HG03280 (cell line): ENCODE data around the gene PALM.
"Not testable (repeated sequence)": the region's sequence is repeated elsewhere in the genome, so short reads cannot be mapped to it uniquely, and the experiment has no call there.

Source experiments
- ATAC-seq: cut with Tn5 transposase; IDR thresholded peaks from one replicate; pipeline ENCODE4 v1.9.1; 2021; ENCODE audit warnings: mild to moderate bottlenecking, moderate library complexity; ENCODE audit not compliant: unreplicated experiment

The PALM gene, protein sequence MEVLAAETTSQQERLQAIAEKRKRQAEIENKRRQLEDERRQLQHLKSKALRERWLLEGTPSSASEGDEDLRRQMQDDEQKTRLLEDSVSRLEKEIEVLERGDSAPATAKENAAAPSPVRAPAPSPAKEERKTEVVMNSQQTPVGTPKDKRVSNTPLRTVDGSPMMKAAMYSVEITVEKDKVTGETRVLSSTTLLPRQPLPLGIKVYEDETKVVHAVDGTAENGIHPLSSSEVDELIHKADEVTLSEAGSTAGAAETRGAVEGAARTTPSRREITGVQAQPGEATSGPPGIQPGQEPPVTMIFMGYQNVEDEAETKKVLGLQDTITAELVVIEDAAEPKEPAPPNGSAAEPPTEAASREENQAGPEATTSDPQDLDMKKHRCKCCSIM

GRCh38 chr19:708154-709143 is at the start of gene PALM:
Gene PALM (plus strand): TSS chr19:708935. CDS start chr19:709147, 212 bp downstream.
- ATAC-seq, result no peak

GRCh38 chr19:660793-661426 is 47.8 kb upstream of the PALM start:
- ATAC-seq, result no peak

GRCh38 chr19:661427-662196 is 47.1 kb upstream of the PALM start:
- ATAC-seq, result no peak

DNA sequence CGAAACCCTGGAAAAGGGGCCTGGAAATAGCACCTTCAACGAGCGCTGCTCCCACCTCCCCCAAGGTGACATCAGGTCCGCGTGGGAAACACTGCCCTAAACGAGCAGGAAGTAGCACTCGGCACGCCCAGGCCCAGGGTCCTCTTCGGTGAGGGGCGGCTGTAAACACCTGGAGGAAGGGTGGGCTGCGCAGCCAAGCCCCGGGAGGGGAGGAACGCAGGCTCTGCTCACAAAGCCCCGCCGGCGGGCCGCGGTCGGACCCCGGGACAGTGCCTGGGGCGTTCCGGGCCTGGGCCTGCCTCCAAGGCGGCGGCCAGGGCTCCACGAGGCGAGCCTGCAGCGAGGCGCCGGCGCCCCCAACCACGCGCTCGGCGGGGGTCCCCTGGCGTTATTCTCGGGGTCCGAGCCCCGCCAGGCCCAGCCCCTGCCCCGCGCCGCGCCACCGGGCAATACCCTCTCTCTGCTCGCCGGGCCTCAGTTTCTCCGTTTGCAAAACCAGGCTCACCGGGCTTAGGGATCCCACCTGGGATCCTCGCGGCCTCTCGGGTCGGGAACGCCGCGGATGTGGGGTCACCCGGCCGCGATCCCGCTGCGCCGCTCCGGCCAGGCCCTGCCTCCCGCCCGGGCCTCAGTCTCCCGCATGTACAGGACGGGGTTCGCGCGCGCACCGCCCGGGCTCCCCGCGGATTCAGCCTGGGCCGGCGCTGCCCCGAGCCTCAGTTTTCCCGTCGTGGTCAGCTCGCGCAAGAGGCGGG is 46.4 kb upstream of the PALM start:
- ATAC-seq, result peak; percentile 10

DNA sequence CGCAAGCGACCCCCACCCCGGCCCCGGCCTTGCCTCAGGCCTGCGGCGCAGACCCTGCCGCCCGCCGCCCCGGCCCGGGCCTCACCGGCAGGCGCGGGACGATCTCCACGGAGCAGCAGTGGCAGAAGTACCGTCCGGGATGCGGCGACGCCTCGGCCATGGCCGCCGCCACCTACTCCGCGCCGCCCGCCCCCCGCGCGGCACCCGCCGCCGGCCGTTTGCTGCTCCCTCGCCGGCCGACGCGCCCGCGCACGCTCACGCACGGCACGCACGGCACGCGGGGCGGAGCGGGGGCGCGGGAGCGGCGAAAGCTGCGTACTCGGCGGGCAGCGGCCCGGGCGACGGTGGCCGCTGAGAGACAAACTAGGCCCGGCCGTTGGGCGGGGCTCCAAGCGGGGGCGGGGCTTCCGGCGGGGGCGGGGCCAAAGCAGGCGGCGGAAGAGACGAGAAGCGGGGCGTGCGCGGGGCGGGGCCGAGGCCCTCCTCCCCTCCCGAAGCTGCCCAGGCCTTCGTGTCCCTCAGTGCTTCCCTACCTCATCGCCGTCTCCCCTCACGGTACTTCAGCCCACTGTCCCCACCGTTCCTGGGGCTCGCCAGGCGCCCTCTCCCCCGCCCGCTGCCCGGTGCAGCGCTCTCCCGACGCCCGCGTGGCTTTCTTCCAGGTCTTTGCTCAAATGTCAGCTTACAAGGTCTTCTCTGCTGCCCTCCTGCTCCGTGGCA is 45.6 kb upstream of the PALM start, which contains the start of gene RNF126:
RNF126 (minus strand) TSS at position 253 of the 720 bp plus-strand sequence; CDS start at position 160, 93 bp downstream.
- ATAC-seq, result peak; percentile 69

- no peak for ATAC-seq
Measured at GRCh38 chr19:663682-664117, 45.0 kb upstream of the PALM start.

- no peak for ATAC-seq
Measured at GRCh38 chr19:664913-665443, 43.8 kb upstream of the PALM start.

GRCh38 chr19:666985-667573 is 41.7 kb upstream of the PALM start:
- ATAC-seq, result not testable (repeated sequence)

DNA sequence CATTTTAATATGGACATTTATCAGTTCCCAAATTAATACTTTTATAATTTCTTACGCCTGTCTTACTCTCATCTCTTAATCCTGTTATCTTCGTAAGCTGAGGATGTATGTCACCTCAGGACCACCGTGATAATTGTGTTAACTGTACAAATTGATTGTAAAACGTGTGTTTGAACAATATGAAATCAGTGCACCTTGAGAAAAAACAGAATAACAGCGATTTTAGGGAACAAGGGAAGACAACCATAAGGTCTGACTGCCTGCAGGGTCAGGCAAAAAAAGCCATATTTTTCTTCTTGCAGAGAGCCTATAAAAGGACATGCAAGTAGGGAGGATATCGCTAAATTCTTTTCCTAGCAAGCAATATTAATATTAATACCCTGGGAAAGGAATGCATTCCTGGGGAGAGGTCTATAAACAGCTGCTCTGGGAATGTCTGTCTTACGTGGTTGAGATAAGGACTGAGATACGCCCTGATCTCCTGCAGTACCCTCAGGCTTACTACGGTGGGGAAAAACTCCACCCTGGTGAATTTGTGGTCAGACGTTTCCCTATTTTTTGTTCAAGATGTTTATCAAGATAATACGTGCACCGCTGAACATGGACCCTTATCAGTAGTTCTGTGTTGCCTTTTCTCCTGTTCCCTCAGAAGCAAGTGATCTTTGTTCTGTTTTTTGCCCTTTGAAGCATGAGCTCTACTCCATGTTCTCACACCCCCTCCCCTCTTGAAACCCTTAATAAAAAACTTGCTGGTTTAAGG is 39.9 kb upstream of the PALM start:
- ATAC-seq, result not testable (repeated sequence)

DNA sequence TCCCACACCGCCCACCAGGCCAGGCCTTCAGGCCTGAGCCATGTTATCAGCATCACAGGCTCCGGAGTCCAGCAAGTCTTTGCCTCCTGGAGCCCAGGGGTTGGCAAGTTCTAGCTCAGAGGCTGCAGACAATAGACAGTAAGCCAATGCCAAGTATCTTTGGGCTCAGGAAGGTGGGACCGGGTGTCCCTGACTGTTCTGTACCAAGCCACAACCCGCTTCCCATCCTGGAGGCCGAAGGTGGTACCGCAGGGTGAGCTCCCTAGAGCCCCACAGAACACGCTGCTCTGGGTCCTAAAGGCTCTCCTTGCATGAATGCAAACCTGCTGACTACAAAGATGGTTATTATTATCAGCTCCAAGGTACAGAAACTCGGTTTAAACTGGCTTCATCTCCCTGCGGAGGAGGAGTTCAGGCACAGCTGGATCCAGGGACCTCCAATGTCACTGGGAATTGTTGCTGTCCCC is 38.1 kb upstream of the PALM start:
- no peak for ATAC-seq

DNA sequence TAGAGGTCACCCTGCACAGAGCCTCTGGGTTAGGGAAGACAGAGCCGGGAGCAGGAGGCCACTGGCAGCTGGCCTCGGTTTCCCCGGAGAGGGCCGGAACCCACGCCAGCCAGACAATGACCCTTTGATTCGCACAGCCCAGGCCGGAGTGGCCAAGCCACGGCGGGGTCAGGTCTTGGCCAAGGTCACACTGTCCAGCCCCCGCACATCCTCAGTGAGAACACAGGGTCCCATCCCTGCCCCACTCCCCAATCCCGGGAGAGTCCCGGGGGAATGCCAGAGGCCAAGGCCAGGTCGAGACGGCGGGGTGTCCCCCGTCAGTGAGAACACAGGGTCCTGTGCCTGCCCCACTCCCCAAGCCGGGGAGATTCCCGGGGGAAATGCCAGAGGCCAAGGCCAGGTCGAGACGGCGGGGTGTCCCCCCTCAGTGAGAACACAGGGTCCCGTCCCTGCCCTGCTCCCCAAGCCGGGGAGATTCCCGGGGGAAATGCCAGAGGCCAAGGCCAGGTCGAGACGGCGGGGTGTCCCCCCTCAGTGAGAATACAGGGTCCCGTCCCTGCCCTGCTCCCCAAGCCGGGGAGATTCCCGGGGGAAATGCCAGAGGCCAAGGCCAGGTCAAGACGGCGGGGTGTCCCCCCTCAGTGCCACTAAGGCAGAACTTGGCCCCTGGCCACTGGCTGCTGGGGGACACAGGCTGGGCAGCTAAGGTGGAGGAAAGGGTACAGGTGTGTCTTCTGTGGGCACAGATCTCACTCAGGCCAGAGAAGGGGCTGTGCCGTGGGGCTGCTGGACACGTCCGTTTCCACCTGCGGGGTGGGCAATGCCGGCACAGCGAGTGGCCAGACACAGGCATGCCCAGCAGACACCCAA is 34.2 kb upstream of the PALM start:
- ATAC-seq, result no peak

DNA sequence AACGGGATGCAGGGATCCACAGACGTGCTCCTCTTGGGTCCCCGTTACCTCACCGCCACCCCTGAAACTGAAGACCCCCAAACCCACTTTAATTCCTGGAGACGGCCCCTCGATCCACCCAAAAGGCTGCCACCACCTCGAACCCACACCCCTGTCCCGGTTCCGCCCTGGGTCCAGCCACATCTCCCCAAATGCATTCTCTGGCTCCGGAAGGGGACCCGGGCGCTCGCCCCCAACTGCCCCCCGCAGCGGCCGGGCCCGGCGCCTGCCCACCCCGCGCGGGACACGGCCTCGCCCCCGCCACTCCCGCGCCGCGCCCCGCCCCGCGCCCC is 32.8 kb upstream of the PALM start:
- no peak for ATAC-seq

GRCh38 chr19:676339-677105 is 32.2 kb upstream of the PALM start, which contains the start of gene FSTL3:
Gene FSTL3 (plus strand): TSS chr19:676392. CDS start chr19:676424, 32 bp downstream.
- ATAC-seq, result no peak

DNA sequence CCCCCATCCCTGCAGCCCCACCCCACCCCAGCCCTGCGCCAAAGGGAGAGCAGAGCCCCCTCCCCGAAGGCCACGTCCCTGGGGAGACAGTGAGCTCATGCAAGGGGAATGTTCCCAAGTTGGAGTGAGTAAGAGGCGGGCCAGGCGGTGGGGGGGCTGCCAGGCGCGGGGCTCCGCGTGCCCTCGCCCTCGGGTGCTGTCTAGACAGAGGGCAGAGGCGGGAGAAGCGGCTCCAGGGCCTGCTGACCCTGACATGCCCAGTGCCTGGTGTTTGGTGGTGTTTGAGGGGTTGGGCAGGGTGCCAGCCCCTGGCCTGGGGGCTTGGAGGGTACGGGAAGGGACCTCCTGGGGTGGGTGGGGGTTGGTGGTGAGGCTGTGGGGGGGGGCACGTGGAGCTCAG is 31.5 kb upstream of the PALM start:
- ATAC-seq, result no peak

DNA sequence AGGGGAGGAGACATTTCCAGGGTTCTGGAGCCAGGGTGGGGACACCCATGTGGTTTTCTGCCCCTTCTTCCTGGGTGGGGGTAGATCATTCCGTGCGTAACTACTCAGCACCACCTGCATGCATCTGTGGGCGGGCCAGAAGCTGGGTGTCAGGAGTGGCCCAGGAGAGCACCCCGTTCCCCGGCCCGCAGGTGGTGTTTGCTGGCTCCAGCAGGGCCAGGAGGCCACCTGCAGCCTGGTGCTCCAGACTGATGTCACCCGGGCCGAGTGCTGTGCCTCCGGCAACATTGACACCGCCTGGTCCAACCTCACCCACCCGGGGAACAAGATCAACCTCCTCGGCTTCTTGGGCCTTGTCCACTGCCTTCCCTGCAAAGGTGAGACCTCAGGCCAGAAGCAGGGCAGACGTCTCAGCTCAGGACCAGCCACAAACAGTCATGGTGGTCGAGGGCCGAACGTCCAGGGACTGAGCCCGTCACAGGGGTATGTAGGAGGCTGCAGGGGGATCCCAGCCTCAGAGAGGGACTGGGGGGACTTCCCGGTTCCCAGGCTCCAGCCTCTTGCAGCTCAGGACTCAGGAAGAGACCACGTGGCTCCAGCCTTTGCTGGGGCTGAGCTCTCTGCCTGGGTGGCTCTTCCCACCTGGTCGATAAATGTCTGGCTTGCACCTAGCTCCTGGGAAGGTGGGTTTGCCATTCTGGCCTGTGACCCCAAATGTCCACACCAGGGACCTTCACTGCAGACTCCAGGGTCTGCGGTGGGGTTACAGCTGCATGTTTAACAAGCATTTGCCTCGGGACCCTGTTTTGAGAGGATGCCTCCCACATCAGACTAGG is 30.9 kb upstream of the PALM start:
- ATAC-seq, result no peak
